Tibial artery (tissue), 4 donors: ENCODE results near the gene SLC50A1.
"Not testable (repeated sequence)": the region's sequence is repeated elsewhere in the genome, so short reads cannot be mapped to it uniquely, and the experiment has no call there.

Experiments used
- DNase-seq, 2 donors: peaks; one replicate each; pipeline ENCODE4 v3.0.0-alpha.2; 2019
- H3K27ac ChIP-seq, 2 donors: fragments of 200-600 bp; sonication (generic) in 1 of 2; 1 replicate in 1 of 2; 2 replicates in 1 of 2; pipeline ENCODE4 v1.5.1; 2018 to 2019; ENCODE audit warnings: mild to moderate bottlenecking in 1 of 2
- H3K27me3 ChIP-seq, 2 donors: fragments of 200-600 bp; sonication (generic) in 1 of 2; one replicate each; pipeline versions ENCODE4 v1.5.1 to v1.6.0; 2016 to 2019
- H3K36me3 ChIP-seq, 3 donors: fragments of 200-600 bp; sonication (generic) in 2 of 3; one replicate each; pipeline ENCODE4 v1.5.1; 2016 to 2019; ENCODE audit warnings: mild to moderate bottlenecking in 2 of 3
- H3K4me1 ChIP-seq, 4 donors: fragments of 200-600 bp; sonication (generic) in 2 of 4; 1 replicate in 3 of 4; 2 replicates in 1 of 4; pipeline ENCODE4 v1.5.1; 2016 to 2019
- H3K4me3 ChIP-seq, 2 donors: fragments of 200-600 bp; sonication (generic) in 1 of 2; 1 replicate in 1 of 2; 2 replicates in 1 of 2; pipeline ENCODE4 v1.5.1; 2018 to 2019; ENCODE audit warnings: mild to moderate bottlenecking in 2 of 2
- H3K9me3 ChIP-seq, 3 donors: fragments of 200-600 bp; sonication (generic) in 1 of 3; one replicate each; pipeline ENCODE4 v1.5.1; 2016 to 2019
- intact Hi-C: fragments of 100-400 bp; cut with DNase I; formaldehyde crosslinking; loops from one replicate; pipeline ENCODE4 v1.15.0; 2023; ENCODE audit warnings: low total_unique reads
- TF ChIP-seq, protein P1 (sequence below), 2 experiments: fragments of 200-600 bp in 1 of 2; fragments of 450-650 bp in 1 of 2; IDR thresholded peaks; one replicate each; pipeline ENCODE4 v1.5.1; 2017 to 2019; ENCODE audit warnings: antibody characterized with exemption in 2 of 2, mild to moderate bottlenecking in 1 of 2, moderate library complexity in 1 of 2

Gene SLC50A1

DNA sequence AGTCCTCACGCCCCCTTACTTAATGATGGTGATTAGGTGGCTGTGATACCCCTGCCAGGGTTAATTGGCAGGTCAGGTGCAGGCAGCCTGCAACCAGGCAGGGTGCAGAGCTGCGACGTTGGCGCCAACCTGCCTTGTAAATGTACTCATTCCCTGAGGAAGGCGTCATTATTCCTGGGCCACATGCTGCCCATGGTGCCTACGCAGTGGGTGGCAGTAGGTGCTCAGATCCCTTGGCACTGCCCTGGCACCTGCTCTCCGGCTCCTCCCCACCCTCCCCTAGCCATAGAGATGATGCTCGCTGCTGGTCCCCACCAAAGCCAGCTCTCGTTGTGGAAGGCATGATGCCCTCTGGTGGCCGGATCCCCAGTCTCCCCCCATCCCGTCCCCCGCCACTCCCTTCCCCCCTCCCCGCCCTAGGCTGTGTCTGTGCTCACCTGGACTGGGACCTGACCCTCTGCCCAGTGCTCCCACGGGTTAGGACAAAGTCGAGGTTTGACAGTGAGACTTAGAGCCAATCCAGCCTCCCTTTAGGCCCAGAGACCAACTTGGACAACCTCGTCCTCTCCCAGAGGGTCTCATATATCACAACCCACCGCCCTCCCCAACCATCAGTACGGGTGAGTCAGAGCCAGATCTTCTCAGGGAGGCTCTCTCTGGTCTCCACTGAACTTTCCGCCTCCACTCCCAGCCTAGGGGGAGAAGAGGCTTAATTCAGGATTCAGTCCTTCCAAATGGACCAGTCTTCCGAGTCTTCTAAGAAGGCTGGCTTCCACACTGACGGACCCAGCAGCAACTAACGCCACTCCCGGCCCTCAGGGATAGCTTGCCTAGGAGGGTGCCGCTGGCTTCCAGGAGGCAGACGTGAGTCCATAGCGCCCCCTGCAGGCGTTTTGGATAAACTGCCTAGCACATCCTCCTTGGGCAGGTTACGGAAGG, 31.8 kb downstream of the SLC50A1 start:
- Histone ChIP-seq H3K36me3 (peaks cover 7 to 26% (median 22%) of the 10 kb centered on the region in 3 donors), H3K27ac (no peak overlapping the region), H3K4me3 (no peak overlapping the region), H3K9me3 (no peaks in the 10 kb centered on the region), H3K4me1 (peaks cover 3 to 22% (median 17%) of the 10 kb centered on the region in 4 donors), H3K27me3 (peaks cover 0 to 13% of the 10 kb centered on the region in 2 donors)
- intact Hi-C loops, result loop anchor here (2.0 kb wide), 1 partner anchor 77 kb away; no protein-coding TSS in a partner anchor
- TF ChIP-seq, protein P1, sequence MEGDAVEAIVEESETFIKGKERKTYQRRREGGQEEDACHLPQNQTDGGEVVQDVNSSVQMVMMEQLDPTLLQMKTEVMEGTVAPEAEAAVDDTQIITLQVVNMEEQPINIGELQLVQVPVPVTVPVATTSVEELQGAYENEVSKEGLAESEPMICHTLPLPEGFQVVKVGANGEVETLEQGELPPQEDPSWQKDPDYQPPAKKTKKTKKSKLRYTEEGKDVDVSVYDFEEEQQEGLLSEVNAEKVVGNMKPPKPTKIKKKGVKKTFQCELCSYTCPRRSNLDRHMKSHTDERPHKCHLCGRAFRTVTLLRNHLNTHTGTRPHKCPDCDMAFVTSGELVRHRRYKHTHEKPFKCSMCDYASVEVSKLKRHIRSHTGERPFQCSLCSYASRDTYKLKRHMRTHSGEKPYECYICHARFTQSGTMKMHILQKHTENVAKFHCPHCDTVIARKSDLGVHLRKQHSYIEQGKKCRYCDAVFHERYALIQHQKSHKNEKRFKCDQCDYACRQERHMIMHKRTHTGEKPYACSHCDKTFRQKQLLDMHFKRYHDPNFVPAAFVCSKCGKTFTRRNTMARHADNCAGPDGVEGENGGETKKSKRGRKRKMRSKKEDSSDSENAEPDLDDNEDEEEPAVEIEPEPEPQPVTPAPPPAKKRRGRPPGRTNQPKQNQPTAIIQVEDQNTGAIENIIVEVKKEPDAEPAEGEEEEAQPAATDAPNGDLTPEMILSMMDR (IDR thresholded peaks at IDR 0.05), result peak; percentile 83 to 90
- DNase-seq, result peak; percentile 80 to 89

DNA sequence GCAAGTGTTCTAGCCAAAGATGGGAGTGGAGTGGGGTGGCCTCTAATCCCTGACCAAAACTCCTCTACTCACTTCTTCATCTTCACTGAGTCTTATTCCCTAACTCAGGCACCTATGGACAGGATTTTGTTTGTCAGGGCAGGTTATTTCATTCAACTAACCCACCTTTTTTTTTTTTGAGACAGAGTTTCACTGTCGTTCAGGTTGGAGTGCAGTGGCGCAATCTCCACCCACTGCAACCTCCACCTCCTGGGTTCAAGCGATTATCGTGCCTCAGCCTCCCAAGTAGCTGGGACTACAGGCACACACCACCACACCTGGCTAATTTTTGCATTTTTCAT, 32.4 kb downstream of the SLC50A1 start:
- Histone ChIP-seq H3K27me3 (peaks cover 0 to 13% of the 10 kb centered on the region in 2 donors), H3K36me3 (peaks cover 7 to 26% (median 22%) of the 10 kb centered on the region in 3 donors), H3K4me1 (peaks cover 3 to 25% (median 19%) of the 10 kb centered on the region in 4 donors)
- intact Hi-C loops, H3K4me3 ChIP-seq, H3K9me3 ChIP-seq, H3K27ac ChIP-seq: not testable (repeated sequence)
- DNase-seq, result peak in 1 of 2 donors; percentile 21

DNA sequence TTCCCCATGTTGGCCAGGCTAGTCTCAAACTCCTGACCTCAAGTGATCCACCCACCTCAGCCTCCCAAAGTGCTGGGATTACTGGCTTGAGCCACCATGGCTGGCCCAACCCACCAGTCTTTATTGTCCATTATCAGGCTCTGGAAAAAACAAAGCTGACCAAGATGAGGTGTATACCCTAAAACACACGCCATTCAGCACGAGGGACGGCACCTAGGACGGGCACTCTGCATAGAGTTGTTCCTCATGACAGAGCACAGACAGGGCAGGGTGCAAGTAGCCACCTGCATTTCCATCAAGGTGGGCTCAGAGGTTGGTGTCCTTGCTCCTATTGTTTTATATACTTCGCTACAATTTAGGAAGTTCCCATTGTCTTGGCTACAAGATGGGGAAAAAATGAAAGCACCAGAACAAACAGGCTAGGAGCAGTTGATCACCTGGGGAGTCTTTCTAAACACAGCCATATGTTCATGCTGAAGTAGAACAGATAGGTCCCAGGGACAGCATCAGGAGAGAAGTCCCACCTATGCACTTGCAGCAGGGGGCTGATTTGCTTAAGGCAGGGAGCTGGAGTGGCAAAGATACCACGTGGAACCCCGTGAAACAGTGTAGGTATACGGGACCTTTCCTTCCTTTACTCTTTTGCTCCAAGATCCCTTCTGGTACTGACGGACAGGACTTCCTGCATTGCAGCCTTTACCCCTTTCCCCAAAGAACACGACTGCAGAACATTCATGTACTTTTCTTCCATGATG, 33.0 kb downstream of the SLC50A1 start:
- TF ChIP-seq, protein P1 (IDR thresholded peaks at IDR 0.05), result no peak
- intact Hi-C loops, result no loop called here
- Histone ChIP-seq H3K4me1 (peaks cover 3 to 29% (median 21%) of the 10 kb centered on the region in 4 donors), H3K27ac (no peak overlapping the region), H3K4me3 (no peak overlapping the region), H3K36me3 (peaks cover 7 to 26% (median 22%) of the 10 kb centered on the region in 3 donors), H3K9me3 (no peaks in the 10 kb centered on the region), H3K27me3 (peaks cover 0 to 13% of the 10 kb centered on the region in 2 donors)
- peak in 1 of 2 donors; percentile 9 for DNase-seq

DNA sequence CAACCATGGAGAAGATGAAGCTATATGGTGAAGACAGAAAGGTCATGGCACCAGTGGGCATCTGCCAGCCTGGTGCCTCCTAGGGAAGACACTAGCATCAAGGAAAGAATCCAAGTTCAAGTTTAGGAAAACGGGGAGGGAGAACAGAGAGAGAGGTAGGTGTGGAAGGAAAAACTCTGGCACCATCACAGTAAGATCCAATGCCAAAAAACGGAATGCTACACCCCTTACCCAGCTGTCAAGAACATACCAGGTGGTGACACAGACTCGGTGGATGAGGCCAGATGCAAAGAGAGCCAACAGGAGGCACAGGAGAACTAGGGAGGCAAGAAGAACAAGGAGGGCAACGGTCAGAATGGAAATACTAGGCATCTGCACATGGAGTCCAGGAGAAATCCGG, 33.9 kb downstream of the SLC50A1 start:
- Histone ChIP-seq H3K9me3 (no peaks in the 10 kb centered on the region), H3K4me1 (peaks cover 3 to 38% (median 27%) of the 10 kb centered on the region in 4 donors), H3K27me3 (peaks cover 0 to 20% of the 10 kb centered on the region in 2 donors), H3K27ac (no peak overlapping the region), H3K4me3 (no peak overlapping the region), H3K36me3 (peaks cover 7 to 26% (median 22%) of the 10 kb centered on the region in 3 donors)
- intact Hi-C loops, result no loop called here
- DNase-seq, result no peak
- TF ChIP-seq, protein P1 (IDR thresholded peaks at IDR 0.05), result no peak

DNA sequence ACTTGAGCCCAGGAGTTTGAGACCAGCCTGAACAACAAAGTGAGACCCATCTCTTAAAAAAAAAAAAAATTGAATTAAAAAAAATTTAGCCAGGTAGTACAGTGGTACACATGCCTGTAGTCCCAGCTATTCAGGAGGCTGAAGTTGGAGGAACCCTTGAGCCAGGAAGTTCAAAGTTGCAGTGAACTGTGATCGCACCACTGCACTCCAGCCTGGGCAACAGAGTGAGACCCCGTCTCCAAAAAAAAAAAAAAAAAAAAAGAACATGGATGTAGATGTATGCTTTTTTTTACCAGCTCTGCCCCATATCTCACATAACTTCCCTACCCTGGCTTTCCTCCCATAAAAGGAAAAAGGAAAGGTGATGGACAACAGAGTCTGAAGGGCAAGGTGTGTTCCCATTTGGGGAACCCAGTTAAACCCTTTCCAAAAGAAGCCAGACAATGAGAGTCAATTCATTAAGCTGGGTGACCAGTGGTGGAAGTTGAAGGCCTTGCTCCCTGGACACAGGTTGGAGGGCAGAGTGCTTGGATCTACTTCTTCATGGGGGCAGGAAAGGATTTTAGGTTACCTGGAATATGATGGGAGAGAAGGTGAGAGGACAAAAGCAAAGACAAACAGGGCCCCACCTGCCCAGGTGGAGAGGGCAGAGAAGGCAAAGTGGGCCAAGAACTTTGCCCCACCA, 34.6 kb downstream of the SLC50A1 start:
- Histone ChIP-seq H3K4me1 (peaks cover 3 to 43% (median 29%) of the 10 kb centered on the region in 4 donors), H3K36me3 (peaks cover 7 to 26% (median 22%) of the 10 kb centered on the region in 3 donors), H3K9me3 (no peaks in the 10 kb centered on the region), H3K4me3 (no peak overlapping the region), H3K27me3 (peaks cover 0 to 27% of the 10 kb centered on the region in 2 donors), H3K27ac (no peak overlapping the region)
- DNase-seq, result peak in 1 of 2 donors; percentile 7
- TF ChIP-seq, protein P1 (IDR thresholded peaks at IDR 0.05), result no peak
- intact Hi-C loops, result no loop called here
